Endothelial cell of umbilical vein (primary cell): ENCODE data around the gene VAV2. TPM values are rescaled to one million over a fixed set of nuclear protein-coding genes. Genes with fewer than 3 reads are reported as not detected.

Source experiments
- BruUV-seq: library from RNA; stranded (reverse); fragments of 400-500 nt; replicated peaks from 2 replicates; lab custom pipeline; 2021; lab: Mats Ljungman, UMichigan
- CTCF ChIA-PET: fragments of 300-600, 350-600 bp; sonication (Branson Sonifier 250); formaldehyde crosslinking; loops from one replicate; lab custom pipeline; 2021; ENCODE audit warnings: antibody characterized with exemption, inconsistent platforms; lab: Charles Lee
- POLR2A ChIA-PET: fragments of 300-600, 350-600 bp; sonication (Branson Sonifier 250); formaldehyde crosslinking; loops from one replicate; lab custom pipeline; 2021; ENCODE audit warnings: antibody characterized with exemption, inconsistent platforms; lab: Charles Lee
- DNase-seq: peaks from one replicate; pipeline ENCODE4 v3.0.0-alpha.2; 2011; ENCODE audit warnings: low read depth, low spot score
- FAIRE-seq: peaks from 2 replicates; lab custom pipeline; 2011; peaks lifted over from hg19 to GRCh38; lab: Jason Lieb, UNC
- H2AFZ ChIP-seq: 2 replicates; pipeline ENCODE4 v1.6.0; 2012; ENCODE audit warnings: low read depth, low read length, control low read depth, inconsistent platforms
- H3K27ac ChIP-seq: 2 replicates; pipeline ENCODE4 v1.5.1; 2011; ENCODE audit warnings: low read depth, mild to moderate bottlenecking, control low read depth, low read length, moderate library complexity; ENCODE audit not compliant: insufficient read depth
- H3K27me3 ChIP-seq, 2 experiments: 2 replicates each; pipeline versions ENCODE4 v1.6.0 to v1.6.1; 2011; ENCODE audit warnings: low read length in 2 of 2, mixed read lengths in 1 of 2; ENCODE audit not compliant: control insufficient read depth in 2 of 2, insufficient read depth in 2 of 2
- H3K36me3 ChIP-seq, 2 experiments: 2 replicates in 1 of 2; 3 replicates in 1 of 2; pipeline ENCODE4 v1.5.1; 2011; ENCODE audit warnings: low read length in 2 of 2, mild to moderate bottlenecking in 1 of 2, moderate library complexity in 1 of 2; ENCODE audit not compliant: control insufficient read depth in 2 of 2, insufficient read depth in 2 of 2; ENCODE audit errors: extremely low read depth in 1 of 2
- H3K4me1 ChIP-seq: 3 replicates; pipeline ENCODE4 v1.5.1; 2011; ENCODE audit warnings: mild to moderate bottlenecking, low read length; ENCODE audit not compliant: control insufficient read depth, insufficient read depth; ENCODE audit errors: extremely low read depth
- H3K4me2 ChIP-seq: 2 replicates; pipeline ENCODE4 v1.6.1; 2011; ENCODE audit warnings: low read length, control low read depth, mixed read lengths; ENCODE audit not compliant: insufficient read depth
- H3K4me3 ChIP-seq, 3 experiments: fragments of 200-600 bp in 1 of 3; sonication (generic), shearing (Covaris generic) in 1 of 3; replicated peaks in 1 of 3; 2 replicates each; pipeline ENCODE4 v1.5.1; 2011 to 2016; ENCODE audit warnings: control low read depth in 3 of 3, low read length in 3 of 3, mild to moderate bottlenecking in 2 of 3, inconsistent platforms in 1 of 3, low read depth in 1 of 3, moderate library complexity in 1 of 3; ENCODE audit not compliant: insufficient read depth in 1 of 3
- H3K79me2 ChIP-seq: 2 replicates; pipeline ENCODE4 v1.6.0; 2012; ENCODE audit warnings: low read length, inconsistent platforms; ENCODE audit not compliant: control insufficient read depth, insufficient read depth
- H3K9ac ChIP-seq: replicated peaks from 2 replicates; pipeline ENCODE3; 2011; ENCODE audit warnings: low read length, control low read depth; ENCODE audit not compliant: insufficient read depth; ENCODE audit errors: extremely low read depth
- H3K9me1 ChIP-seq: replicated peaks from 3 replicates; pipeline ENCODE4 v1.6.0; 2011; ENCODE audit warnings: mild to moderate bottlenecking, low read length; ENCODE audit not compliant: control insufficient read depth, insufficient read depth; ENCODE audit errors: extremely low read depth
- H3K9me3 ChIP-seq: replicated peaks from 2 replicates; pipeline ENCODE4 v1.5.1; 2012; ENCODE audit warnings: low read length, inconsistent platforms; ENCODE audit not compliant: control insufficient read depth, insufficient read depth
- H4K20me1 ChIP-seq: replicated peaks from 2 replicates; pipeline ENCODE3; 2011; ENCODE audit warnings: mild to moderate bottlenecking, low read length; ENCODE audit not compliant: control insufficient read depth, insufficient read depth; ENCODE audit errors: extremely low read depth
- EZH2 ChIP-seq: IDR thresholded peaks from 2 replicates; pipeline ENCODE4 v1.6.1; 2012; ENCODE audit warnings: borderline replicate concordance, low read depth, mild to moderate bottlenecking, moderate library complexity, low read length, inconsistent platforms; ENCODE audit not compliant: severe bottlenecking
- FOS ChIP-seq: IDR thresholded peaks from 2 replicates; pipeline ENCODE4 v1.6.1; 2011; ENCODE audit warnings: mild to moderate bottlenecking, low read length, moderate library complexity, borderline replicate concordance; ENCODE audit not compliant: insufficient read depth
- GATA2 ChIP-seq: IDR thresholded peaks from 2 replicates; pipeline ENCODE4 v1.7.0; 2011; ENCODE audit warnings: low read depth, mild to moderate bottlenecking, moderate library complexity, mixed read lengths, low read length; ENCODE audit not compliant: insufficient read length, insufficient read depth
- JUN ChIP-seq: IDR thresholded peaks from 2 replicates; pipeline ENCODE4 v1.6.1; 2011; ENCODE audit warnings: borderline replicate concordance, low read depth; ENCODE audit not compliant: insufficient read length, insufficient read depth
- MAX ChIP-seq: IDR thresholded peaks from 2 replicates; pipeline ENCODE4 v1.6.1; 2011; ENCODE audit not compliant: insufficient read depth, insufficient read length
- MYC ChIP-seq: IDR thresholded peaks from one replicate; pipeline ENCODE4 v1.6.1; 2011; ENCODE audit warnings: mild to moderate bottlenecking, low read depth, low read length
- POLR2A ChIP-seq: IDR thresholded peaks from 2 replicates; pipeline ENCODE4 v1.6.1; 2012; ENCODE audit warnings: low read depth, mild to moderate bottlenecking, control low read depth, low read length
- POLR2AphosphoS5 ChIP-seq: IDR thresholded peaks from 2 replicates; pipeline ENCODE4 v1.6.1; 2012; ENCODE audit warnings: low read depth, mild to moderate bottlenecking, control low read depth, low read length, moderate library complexity; ENCODE audit not compliant: insufficient read depth
- dilution Hi-C: fragments of 300-500 bp; cut with MboI; formaldehyde crosslinking; loops from one replicate; pipeline ENCODE4 v1.15.0; 2019; ENCODE audit warnings: low sequenced_read_pairs; ENCODE audit not compliant: extremely low pct_ligation_motif_present
- intact Hi-C: fragments of 100-400 bp; cut with micrococcal nuclease; formaldehyde crosslinking; loops from one replicate; pipeline ENCODE4 v1.10.0; 2022
- polyA plus RNA-seq, 4 experiments: library from polyadenylated mRNA; depleted of rRNA in 3 of 4; stranded (reverse) in 3 of 4; unstranded in 1 of 4; fragments of >200 nt; gene quantifications; 2 replicates each; pipeline versions ENCODE4 v1.2.1 to v1.2.3, GENCODE V29; 2011 to 2012; ENCODE audit warnings: missing spikeins in 1 of 4
- total RNA-seq: library from RNA; stranded (reverse); gene quantifications from 2 replicates; pipeline ENCODE4 v1.2.3, GENCODE V29; 2021
- TF ChIP-seq, protein P1 (sequence below), 2 donors: IDR thresholded peaks; 1 replicate in 1 of 2; 2 replicates in 1 of 2; pipeline ENCODE4 v1.5.1; 2011; ENCODE audit warnings: low read length in 2 of 2, mild to moderate bottlenecking in 2 of 2, moderate library complexity in 2 of 2, control low read depth in 1 of 2, inconsistent platforms in 1 of 2, low read depth in 1 of 2; ENCODE audit not compliant: insufficient read depth in 1 of 2; ENCODE audit errors: extremely low read depth in 1 of 2

The VAV2 gene
- total and polyA plus RNA-seq, 2 donors (not counting 3 experiments of a cell fraction or from before 2014, with no cell fraction given), result 10.6 to 30.6 TPM

GRCh38 chr9:133906218-133906617, 85.9 kb downstream of the VAV2 start:
- ChIA-PET CTCF (interaction anchor here (0.8 kb wide), 1 partner anchor 120 kb away, joined by 3 read pairs; the partner anchor contains the start of gene BRD3OS), POLR2A (no interaction called here)
- no peak overlapping the region for H3K9ac ChIP-seq
- TF ChIP-seq, protein P1, sequence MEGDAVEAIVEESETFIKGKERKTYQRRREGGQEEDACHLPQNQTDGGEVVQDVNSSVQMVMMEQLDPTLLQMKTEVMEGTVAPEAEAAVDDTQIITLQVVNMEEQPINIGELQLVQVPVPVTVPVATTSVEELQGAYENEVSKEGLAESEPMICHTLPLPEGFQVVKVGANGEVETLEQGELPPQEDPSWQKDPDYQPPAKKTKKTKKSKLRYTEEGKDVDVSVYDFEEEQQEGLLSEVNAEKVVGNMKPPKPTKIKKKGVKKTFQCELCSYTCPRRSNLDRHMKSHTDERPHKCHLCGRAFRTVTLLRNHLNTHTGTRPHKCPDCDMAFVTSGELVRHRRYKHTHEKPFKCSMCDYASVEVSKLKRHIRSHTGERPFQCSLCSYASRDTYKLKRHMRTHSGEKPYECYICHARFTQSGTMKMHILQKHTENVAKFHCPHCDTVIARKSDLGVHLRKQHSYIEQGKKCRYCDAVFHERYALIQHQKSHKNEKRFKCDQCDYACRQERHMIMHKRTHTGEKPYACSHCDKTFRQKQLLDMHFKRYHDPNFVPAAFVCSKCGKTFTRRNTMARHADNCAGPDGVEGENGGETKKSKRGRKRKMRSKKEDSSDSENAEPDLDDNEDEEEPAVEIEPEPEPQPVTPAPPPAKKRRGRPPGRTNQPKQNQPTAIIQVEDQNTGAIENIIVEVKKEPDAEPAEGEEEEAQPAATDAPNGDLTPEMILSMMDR (IDR thresholded peaks at IDR 0.05; ENCODE audit: extremely low read depth in 1 of 2, insufficient read depth in 1 of 2, low read depth in 1 of 2, low read length in 2 of 2), result no peak
- H3K27me3 ChIP-seq, result no peaks in the 10 kb centered on the region
- no peak overlapping the region for H2AFZ ChIP-seq
- no peak overlapping the region for H3K4me3 ChIP-seq
- peaks cover 42% of the 10 kb centered on the region for H3K79me2 ChIP-seq
- H3K9me1 ChIP-seq, result no peaks in the 10 kb centered on the region
- H3K27ac ChIP-seq, result no peak overlapping the region
- dilution Hi-C loops, result no loop called here
- no peaks in the 10 kb centered on the region for H4K20me1 ChIP-seq
- no peaks in the 10 kb centered on the region for H3K9me3 ChIP-seq
- no peak for DNase-seq
- H3K36me3 ChIP-seq, result no peaks in the 10 kb centered on the region
- intact Hi-C loops, result no loop called here
- no TSS peak for BruUV-seq
- no peaks in the 10 kb centered on the region for H3K4me1 ChIP-seq
- FAIRE-seq, result no peak
- no peak overlapping the region for H3K4me2 ChIP-seq

- intact Hi-C loops (no loop called here), dilution Hi-C loops (no loop called here)
- Histone ChIP-seq H4K20me1 (no peaks in the 10 kb centered on the region), H3K27ac (no peak overlapping the region), H3K4me3 (no peak overlapping the region), H3K9me1 (no peaks in the 10 kb centered on the region), H3K9ac (no peak overlapping the region), H3K9me3 (no peaks in the 10 kb centered on the region), H3K27me3 (no peaks in the 10 kb centered on the region), H3K4me2 (no peak overlapping the region), H3K79me2 (peaks cover 43% of the 10 kb centered on the region), H3K4me1 (no peaks in the 10 kb centered on the region), H2AFZ (no peak overlapping the region), H3K36me3 (no peaks in the 10 kb centered on the region)
- no peak for DNase-seq
- POLR2A ChIA-PET, result no interaction called here
- CTCF ChIA-PET, result interaction anchor here (0.8 kb wide), 1 partner anchor 120 kb away, joined by 3 read pairs; the partner anchor contains the start of gene BRD3OS
- no TSS peak for BruUV-seq
- FAIRE-seq, result no peak
- TF ChIP-seq GATA2, result no peak
- TF ChIP-seq POLR2AphosphoS5, result no peak
- no peak for TF ChIP-seq JUN
- TF ChIP-seq EZH2, result no peak
- no peak for TF ChIP-seq MYC
- no peak for TF ChIP-seq FOS
- no peak for TF ChIP-seq MAX
- no peak for TF ChIP-seq POLR2A
- TF ChIP-seq, protein P1 (IDR thresholded peaks at IDR 0.05; ENCODE audit: extremely low read depth in 1 of 2, insufficient read depth in 1 of 2, low read depth in 1 of 2, low read length in 2 of 2), result no peak
These were observed 86.6 kb downstream of the VAV2 start for GRCh38 chr9:133905493-133905892.
